DMS114 treated with DMSO at 0.1 percent for 48 hours (cell line): ENCODE measurements around the gene GCH1.
"Not testable (repeated sequence)": the region's sequence is repeated elsewhere in the genome, so short reads cannot be mapped to it uniquely, and the experiment has no call there.

ENCODE experiments used
- DNase-seq: peaks from one replicate; lab custom pipeline; 2025; ENCODE audit not compliant: unreplicated experiment; lab: John Stamatoyannopoulos, UW

The GCH1 gene

GRCh38 chr14:54902521-54903420 is at the start of gene GCH1:
Gene GCH1, minus strand, starts transcription at chr14:54902826. Its CDS starts 163 bp downstream, at chr14:54902663.
- DNase-seq = peak; percentile 35

- no peak for DNase-seq
These were observed 44.6 kb upstream of the GCH1 start for GRCh38 chr14:54947230-54947629.

- DNase-seq = no peak
These were observed 43.9 kb upstream of the GCH1 start for GRCh38 chr14:54946500-54946899.

GRCh38 chr14:54944737-54945391 is 42.2 kb upstream of the GCH1 start:
- no peak for DNase-seq

- DNase-seq = no peak
These were observed 40.3 kb upstream of the GCH1 start for GRCh38 chr14:54942913-54943312.

- DNase-seq = no peak
These were observed 34.2 kb upstream of the GCH1 start for GRCh38 chr14:54936816-54937215.

DNA sequence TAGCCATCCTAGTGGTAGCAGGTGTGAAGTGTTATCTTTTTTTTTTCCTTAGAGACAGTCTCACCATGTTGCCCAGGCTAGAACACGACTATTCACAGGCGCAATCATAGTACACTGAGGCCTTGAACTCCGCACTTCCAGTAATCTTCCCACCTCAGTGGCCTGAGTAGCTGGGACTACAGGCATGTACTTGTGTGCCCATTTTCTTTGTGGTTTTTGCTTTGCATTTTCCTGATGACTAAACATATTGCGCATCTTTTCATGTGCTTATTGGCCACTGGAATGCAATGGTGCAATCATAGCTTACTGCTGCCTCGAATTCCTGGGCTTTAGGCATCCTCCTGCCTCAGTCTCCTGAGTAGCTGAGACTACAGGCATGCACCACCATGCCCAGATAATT is 33.3 kb upstream of the GCH1 start:
- no peak for DNase-seq

DNA sequence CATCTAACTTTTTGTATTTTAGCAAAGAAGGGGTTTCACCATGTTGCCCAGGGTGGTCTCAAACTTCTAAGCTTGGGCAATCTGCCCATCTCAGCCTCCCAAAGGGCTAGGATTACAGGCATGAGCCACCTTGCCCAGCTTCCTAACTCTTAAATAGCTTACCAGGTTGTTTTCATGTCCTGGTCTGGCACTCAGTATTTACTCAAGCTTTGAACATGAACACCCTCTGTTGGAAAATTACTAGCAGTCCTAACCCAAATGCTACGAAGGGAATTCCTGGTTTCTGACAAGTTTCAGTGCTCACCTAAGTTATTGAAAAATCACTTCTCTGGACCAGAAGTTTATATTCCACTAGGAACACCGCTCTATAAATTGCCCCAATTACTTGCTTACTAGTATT is 32.5 kb upstream of the GCH1 start:
- DNase-seq = no peak

DNA sequence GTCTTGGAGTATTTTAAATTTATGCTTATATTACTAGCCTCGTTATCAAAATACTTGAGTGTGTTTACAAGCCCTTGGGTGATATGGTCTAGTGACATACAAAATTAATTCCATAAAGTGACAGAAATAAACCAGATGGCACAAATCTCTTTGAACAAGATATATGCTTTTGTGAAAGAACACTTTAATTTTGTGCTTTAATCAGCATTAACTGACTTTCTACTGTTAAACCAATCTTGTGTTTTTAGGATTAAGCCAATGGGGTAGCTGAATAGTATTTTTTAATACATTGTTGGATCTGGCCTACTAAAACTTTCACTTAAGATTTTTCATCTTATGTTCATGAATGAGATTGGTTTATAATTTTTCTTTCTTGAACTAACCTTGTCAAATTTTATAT is 30.4 kb upstream of the GCH1 start:
- no peak for DNase-seq

DNA sequence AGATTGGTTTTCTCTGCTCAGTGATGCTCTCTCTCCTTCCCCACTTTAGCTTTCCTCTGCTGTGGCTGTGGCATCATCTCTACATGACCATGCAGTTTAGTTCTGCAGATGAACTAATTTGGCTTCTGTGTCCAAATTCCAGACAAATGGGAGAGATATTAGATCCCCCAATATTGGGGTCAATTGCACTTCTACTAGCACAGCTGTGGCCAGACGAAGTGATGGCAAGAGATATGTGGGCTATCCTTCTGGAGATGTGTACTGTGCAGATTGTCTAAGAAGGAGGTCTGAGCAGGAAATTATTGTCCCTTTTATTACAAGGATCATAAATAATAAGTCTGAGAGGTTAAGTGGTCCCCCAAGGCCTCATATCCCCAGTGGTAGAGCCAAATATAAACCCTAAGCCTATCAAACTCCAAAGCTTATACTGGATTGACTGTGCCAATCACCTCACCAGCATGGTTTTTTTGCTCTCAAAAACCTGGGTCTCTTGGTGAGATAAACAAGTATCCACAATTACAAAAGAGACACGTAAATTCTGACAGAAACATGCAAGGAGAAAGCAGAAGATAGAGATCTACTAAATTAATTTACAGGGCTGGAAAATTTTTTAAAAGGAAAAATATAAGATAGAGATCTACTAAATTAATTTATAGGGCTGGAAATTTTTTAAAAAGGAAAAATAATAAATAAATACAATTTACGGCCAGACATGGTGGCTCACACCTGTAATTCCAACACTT is 29.1 kb upstream of the GCH1 start:
- DNase-seq = no peak

- DNase-seq = no peak
These were observed 28.5 kb upstream of the GCH1 start for GRCh38 chr14:54931101-54931500.

GRCh38 chr14:54929556-54929955 is 26.9 kb upstream of the GCH1 start:
- DNase-seq = no peak

GRCh38 chr14:54928216-54928615 is 25.6 kb upstream of the GCH1 start:
- DNase-seq = no peak

GRCh38 chr14:54927551-54927950 is 24.9 kb upstream of the GCH1 start:
- DNase-seq = no peak

GRCh38 chr14:54926570-54926969 is 23.9 kb upstream of the GCH1 start:
- DNase-seq = not testable (repeated sequence)

GRCh38 chr14:54922598-54922997 is 20.0 kb upstream of the GCH1 start:
- no peak for DNase-seq

- DNase-seq = no peak
These were observed 17.4 kb upstream of the GCH1 start for GRCh38 chr14:54920052-54920451.

DNA sequence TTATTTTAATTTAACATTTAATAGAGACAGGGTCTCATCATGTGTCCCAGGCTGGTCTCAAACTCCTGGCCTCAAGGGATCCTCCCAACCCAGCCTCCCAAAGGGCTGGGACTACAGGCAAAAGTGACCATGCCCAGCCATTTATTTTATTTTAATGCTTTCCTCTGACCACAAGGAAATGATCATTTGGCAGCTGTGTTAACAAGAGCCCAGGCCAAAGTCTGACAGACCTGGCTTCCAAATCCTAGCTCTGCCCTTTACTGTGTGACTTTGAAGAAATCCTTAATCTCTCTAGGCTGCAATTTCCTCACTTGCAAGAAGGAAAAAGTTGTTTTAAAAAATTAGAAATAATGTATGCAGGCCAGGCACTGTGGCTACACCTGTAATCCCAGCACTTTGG is 16.7 kb upstream of the GCH1 start:
- no peak for DNase-seq

GRCh38 chr14:54918427-54918826 is 15.8 kb upstream of the GCH1 start:
- no peak for DNase-seq

GRCh38 chr14:54916101-54916500 is 13.5 kb upstream of the GCH1 start:
- DNase-seq = no peak

DNA sequence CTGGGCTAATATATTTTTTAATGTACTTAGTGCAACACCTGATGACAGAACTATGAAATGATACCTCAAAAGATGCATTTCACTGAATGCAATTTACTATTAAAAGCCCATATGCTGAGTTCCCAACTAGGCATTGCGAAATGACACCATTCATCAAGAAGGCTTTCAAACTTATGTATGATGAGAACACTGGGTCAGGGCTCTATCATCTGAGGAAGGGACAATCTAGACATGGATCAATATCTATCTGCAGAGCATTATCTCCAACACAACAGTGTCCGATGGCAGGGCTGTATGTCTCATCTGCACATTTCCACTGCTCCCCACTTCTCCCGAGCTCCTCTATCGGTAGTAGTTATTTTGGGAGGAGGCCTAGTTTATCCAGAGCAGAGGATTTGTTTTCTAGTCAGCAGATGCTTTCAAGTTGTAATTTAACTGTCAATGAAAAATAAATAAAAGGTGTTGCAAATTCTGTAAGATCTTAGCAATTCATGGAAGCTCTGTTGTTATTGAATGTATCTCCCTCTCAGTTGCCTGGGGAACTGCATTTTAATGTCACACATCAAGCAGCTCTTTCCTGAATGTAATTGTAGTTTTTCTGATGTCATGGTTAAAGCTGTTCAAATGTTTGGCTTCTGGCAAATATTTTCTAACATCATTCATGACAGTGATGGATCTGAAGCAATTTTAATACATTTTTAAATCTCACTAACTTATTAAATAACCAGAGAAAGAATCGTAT is 7.4 kb upstream of the GCH1 start:
- no peak for DNase-seq
